Peyer's patch (tissue), 4 donors: Measurements from ENCODE around the gene FAM184B.

Source experiments
- POLR2A ChIP-seq, 2 donors: fragments of 450-650 bp; IDR thresholded peaks; one replicate each; pipeline ENCODE4 v1.5.1; 2017; ENCODE audit warnings: antibody characterized with exemption in 2 of 2, mild to moderate bottlenecking in 2 of 2, moderate library complexity in 2 of 2
- TF ChIP-seq, protein P1 (sequence below), 6 experiments: fragments of 450-650 bp in 4 of 6; fragments of 200-600 bp in 2 of 6; sonication (generic) in 1 of 6; IDR thresholded peaks; one replicate each; pipeline ENCODE4 v1.5.1; 2017 to 2019; ENCODE audit warnings: antibody characterized with exemption in 6 of 6, mild to moderate bottlenecking in 3 of 6, moderate library complexity in 1 of 6

GRCh38 chr4:17753646-17754045 lies 27.8 kb downstream of the FAM184B start:
- no peak for TF ChIP-seq POLR2A (IDR thresholded peaks at IDR 0.05)
- TF ChIP-seq, protein P1, sequence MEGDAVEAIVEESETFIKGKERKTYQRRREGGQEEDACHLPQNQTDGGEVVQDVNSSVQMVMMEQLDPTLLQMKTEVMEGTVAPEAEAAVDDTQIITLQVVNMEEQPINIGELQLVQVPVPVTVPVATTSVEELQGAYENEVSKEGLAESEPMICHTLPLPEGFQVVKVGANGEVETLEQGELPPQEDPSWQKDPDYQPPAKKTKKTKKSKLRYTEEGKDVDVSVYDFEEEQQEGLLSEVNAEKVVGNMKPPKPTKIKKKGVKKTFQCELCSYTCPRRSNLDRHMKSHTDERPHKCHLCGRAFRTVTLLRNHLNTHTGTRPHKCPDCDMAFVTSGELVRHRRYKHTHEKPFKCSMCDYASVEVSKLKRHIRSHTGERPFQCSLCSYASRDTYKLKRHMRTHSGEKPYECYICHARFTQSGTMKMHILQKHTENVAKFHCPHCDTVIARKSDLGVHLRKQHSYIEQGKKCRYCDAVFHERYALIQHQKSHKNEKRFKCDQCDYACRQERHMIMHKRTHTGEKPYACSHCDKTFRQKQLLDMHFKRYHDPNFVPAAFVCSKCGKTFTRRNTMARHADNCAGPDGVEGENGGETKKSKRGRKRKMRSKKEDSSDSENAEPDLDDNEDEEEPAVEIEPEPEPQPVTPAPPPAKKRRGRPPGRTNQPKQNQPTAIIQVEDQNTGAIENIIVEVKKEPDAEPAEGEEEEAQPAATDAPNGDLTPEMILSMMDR (IDR thresholded peaks at IDR 0.05): no peak
